ENCODE data around the gene BAHD1.
"Not testable (repeated sequence)": the region's sequence is repeated elsewhere in the genome, so short reads cannot be mapped to it uniquely, and the experiment has no call there.

BAHD1 gene

GRCh38 chr15:40445421-40445922, 4.7 kb downstream of the BAHD1 start:
- DNase-seq (ENCODE audit: low spot score), result no peak

GRCh38 chr15:40446144-40446543, 5.4 kb downstream of the BAHD1 start:
- no peak for DNase-seq (ENCODE audit: low spot score)

GRCh38 chr15:40448354-40448753, 7.6 kb downstream of the BAHD1 start:
- DNase-seq (ENCODE audit: low spot score), result no peak

- no peak for DNase-seq (ENCODE audit: low spot score)
Measured at GRCh38 chr15:40449275-40449674, 8.5 kb downstream of the BAHD1 start.

GRCh38 chr15:40450047-40450446, 9.3 kb downstream of the BAHD1 start:
- DNase-seq (ENCODE audit: low spot score), result no peak

GRCh38 chr15:40451527-40452158, 10.9 kb downstream of the BAHD1 start:
- no peak for DNase-seq (ENCODE audit: low spot score)

GRCh38 chr15:40452296-40453090, 11.7 kb downstream of the BAHD1 start:
- DNase-seq (ENCODE audit: low spot score), result no peak

- not testable (repeated sequence) for DNase-seq (ENCODE audit: low spot score)
Measured at GRCh38 chr15:40453941-40454340, 13.2 kb downstream of the BAHD1 start.

GRCh38 chr15:40454904-40455391, 14.2 kb downstream of the BAHD1 start:
- DNase-seq (ENCODE audit: low spot score), result no peak

- no peak for DNase-seq (ENCODE audit: low spot score)
Measured at GRCh38 chr15:40456299-40456712, 15.6 kb downstream of the BAHD1 start.

GRCh38 chr15:40456738-40457137, 16.0 kb downstream of the BAHD1 start:
- no peak for DNase-seq (ENCODE audit: low spot score)

- DNase-seq (ENCODE audit: low spot score), result no peak
Measured at GRCh38 chr15:40458495-40459371, 18.0 kb downstream of the BAHD1 start.

- DNase-seq (ENCODE audit: low spot score), result no peak
Measured at GRCh38 chr15:40459391-40460015, 18.8 kb downstream of the BAHD1 start.

GRCh38 chr15:40460404-40460803, 19.7 kb downstream of the BAHD1 start:
- no peak for DNase-seq (ENCODE audit: low spot score)

- no peak for DNase-seq (ENCODE audit: low spot score)
Measured at GRCh38 chr15:40461958-40462357, 21.2 kb downstream of the BAHD1 start.

- no peak for DNase-seq (ENCODE audit: low spot score)
Measured at GRCh38 chr15:40463279-40463678, 22.5 kb downstream of the BAHD1 start.

- DNase-seq (ENCODE audit: low spot score), result no peak
Measured at GRCh38 chr15:40463886-40464545, 23.3 kb downstream of the BAHD1 start.

GRCh38 chr15:40464595-40465185, 23.9 kb downstream of the BAHD1 start:
- DNase-seq (ENCODE audit: low spot score), result no peak

GRCh38 chr15:40465939-40466338, 25.2 kb downstream of the BAHD1 start:
- DNase-seq (ENCODE audit: low spot score), result no peak

- DNase-seq (ENCODE audit: low spot score), result peak; percentile 33
Measured at GRCh38 chr15:40466426-40467260, 25.9 kb downstream of the BAHD1 start.
